DOHH2 (cell line): ENCODE data around the gene SLF2.

Source experiments
- H3F3A ChIP-seq: fragments of 200-600 bp; sonication (generic), shearing (Covaris generic); 2 replicates; pipeline ENCODE4 v1.6.0; 2016; ENCODE audit warnings: antibody characterized with exemption, mild to moderate bottlenecking; ENCODE audit not compliant: control insufficient read depth, insufficient read depth
- H3K27ac ChIP-seq: fragments of 200-600 bp; sonication (generic); 2 replicates; pipeline ENCODE4 v1.5.1; 2014; ENCODE audit warnings: low read depth, mild to moderate bottlenecking, low read length, moderate library complexity
- H3K27me3 ChIP-seq: fragments of 200-600 bp; sonication (generic); 2 replicates; pipeline ENCODE4 v1.6.1; 2014; ENCODE audit warnings: mild to moderate bottlenecking, low read length, mixed read lengths; ENCODE audit not compliant: control insufficient read depth
- H3K36me3 ChIP-seq: fragments of 200-600 bp; sonication (generic); 2 replicates; pipeline ENCODE4 v1.6.1; 2014; ENCODE audit warnings: mild to moderate bottlenecking, low read length, moderate library complexity, mixed read lengths; ENCODE audit not compliant: control insufficient read depth
- H3K4me1 ChIP-seq: fragments of 200-600 bp; sonication (generic); 2 replicates; pipeline ENCODE4 v1.6.1; 2014; ENCODE audit warnings: mild to moderate bottlenecking, low read length, mixed read lengths; ENCODE audit not compliant: control insufficient read depth
- H3K4me2 ChIP-seq: fragments of 200-600 bp; sonication (generic); 2 replicates; pipeline ENCODE4 v1.6.0; 2014; ENCODE audit warnings: mild to moderate bottlenecking, low read length, moderate library complexity
- H3K4me3 ChIP-seq: fragments of 200-600 bp; sonication (generic); 2 replicates; pipeline ENCODE4 v1.5.1; 2014; ENCODE audit warnings: mild to moderate bottlenecking, low read length, mixed read lengths
- H3K79me2 ChIP-seq: fragments of 200-600 bp; sonication (generic); 2 replicates; pipeline ENCODE4 v1.6.1; 2014; ENCODE audit warnings: mild to moderate bottlenecking, low read length, mixed read lengths; ENCODE audit not compliant: control insufficient read depth
- H3K9me2 ChIP-seq: fragments of 200-600 bp; sonication (generic); replicated peaks from 2 replicates; pipeline ENCODE4 v1.6.1; 2014; ENCODE audit warnings: mild to moderate bottlenecking, low read length, mixed read lengths; ENCODE audit not compliant: control insufficient read depth
- H3K9me3 ChIP-seq: fragments of 200-600 bp; sonication (generic); 2 replicates; pipeline ENCODE4 v1.6.1; 2014; ENCODE audit warnings: antibody characterized with exemption, low read length, mixed read lengths; ENCODE audit not compliant: control insufficient read depth, insufficient read depth
- H4K20me1 ChIP-seq: fragments of 200-600 bp; sonication (generic); 2 replicates; pipeline ENCODE4 v1.6.0; 2014; ENCODE audit warnings: low read depth, mild to moderate bottlenecking, antibody characterized with exemption, low read length, moderate library complexity; ENCODE audit not compliant: control insufficient read depth, insufficient read depth
- CTCF ChIP-seq: fragments of 200-600 bp; sonication (generic); IDR thresholded peaks from one replicate; pipeline ENCODE4 v1.5.1; 2014; ENCODE audit warnings: antibody characterized with exemption, mild to moderate bottlenecking, low read depth, low read length; ENCODE audit not compliant: poor library complexity, severe bottlenecking
- EZH2phosphoT487 ChIP-seq: fragments of 200-600 bp; sonication (generic); IDR thresholded peaks from 2 replicates; pipeline ENCODE4 v1.6.1; 2017; ENCODE audit warnings: borderline replicate concordance, mild to moderate bottlenecking, antibody characterized with exemption, low read length, moderate library complexity, mixed read lengths

Gene SLF2

GRCh38 chr10:100993986-100994708 lies 81.4 kb downstream of the SLF2 start:
- Histone ChIP-seq H3K9me3 (no peaks in the 10 kb centered on the region), H3K4me2 (no peak overlapping the region), H4K20me1 (peaks cover 3% of the 10 kb centered on the region; the same call in 1 of the 2 replicates), H3F3A (peaks cover 25% of the 10 kb centered on the region), H3K79me2 (peaks cover 34% of the 10 kb centered on the region), H3K27ac (no peak overlapping the region), H3K9me2 (no peaks in the 10 kb centered on the region), H3K27me3 (no peaks in the 10 kb centered on the region), H3K4me1 (peaks cover 33% of the 10 kb centered on the region), H3K4me3 (no peak overlapping the region), H3K36me3 (peaks cover 46% of the 10 kb centered on the region)
- TF ChIP-seq EZH2phosphoT487 (no peak), CTCF (peak; percentile 56)

- no peaks in the 10 kb centered on the region for H3K9me2 ChIP-seq
- peaks cover 25% of the 10 kb centered on the region for H3F3A ChIP-seq
- H3K27me3 ChIP-seq, result no peaks in the 10 kb centered on the region
- peaks cover 36% of the 10 kb centered on the region for H3K36me3 ChIP-seq
- H3K4me3 ChIP-seq, result no peak overlapping the region
- H3K79me2 ChIP-seq, result peaks cover 27% of the 10 kb centered on the region
- no peak overlapping the region for H3K27ac ChIP-seq
- no peaks in the 10 kb centered on the region for H3K9me3 ChIP-seq
- no peak for TF ChIP-seq CTCF
- no peak for TF ChIP-seq EZH2phosphoT487
- peaks cover 27% of the 10 kb centered on the region for H3K4me1 ChIP-seq
- H4K20me1 ChIP-seq, result no peaks in the 10 kb centered on the region
- no peak overlapping the region for H3K4me2 ChIP-seq
Observed at GRCh38 chr10:100995181-100995580, 82.4 kb downstream of the SLF2 start.

GRCh38 chr10:100996678-100997359 lies 84.1 kb downstream of the SLF2 start:
- peaks cover 25% of the 10 kb centered on the region for H3F3A ChIP-seq
- H3K4me2 ChIP-seq, result peak overlapping the region; percentile 100
- no peaks in the 10 kb centered on the region for H4K20me1 ChIP-seq
- no peaks in the 10 kb centered on the region for H3K9me3 ChIP-seq
- peak overlapping the region; percentile 81 for H3K27ac ChIP-seq
- peak overlapping the region; percentile 97 for H3K4me3 ChIP-seq
- no peaks in the 10 kb centered on the region for H3K27me3 ChIP-seq
- TF ChIP-seq EZH2phosphoT487 (no peak), CTCF (no peak)
- H3K79me2 ChIP-seq, result peaks cover 17% of the 10 kb centered on the region
- peaks cover 22% of the 10 kb centered on the region for H3K36me3 ChIP-seq
- H3K4me1 ChIP-seq, result peaks cover 29% of the 10 kb centered on the region
- no peaks in the 10 kb centered on the region for H3K9me2 ChIP-seq
